ENCODE data around the gene TATDN2. TPM values are rescaled to one million over a fixed set of nuclear protein-coding genes. Genes with fewer than 3 reads are reported as not detected.

TATDN2 gene
- total RNA-seq, 1 experiment from 2014 or later, result 14.1 TPM

DNA sequence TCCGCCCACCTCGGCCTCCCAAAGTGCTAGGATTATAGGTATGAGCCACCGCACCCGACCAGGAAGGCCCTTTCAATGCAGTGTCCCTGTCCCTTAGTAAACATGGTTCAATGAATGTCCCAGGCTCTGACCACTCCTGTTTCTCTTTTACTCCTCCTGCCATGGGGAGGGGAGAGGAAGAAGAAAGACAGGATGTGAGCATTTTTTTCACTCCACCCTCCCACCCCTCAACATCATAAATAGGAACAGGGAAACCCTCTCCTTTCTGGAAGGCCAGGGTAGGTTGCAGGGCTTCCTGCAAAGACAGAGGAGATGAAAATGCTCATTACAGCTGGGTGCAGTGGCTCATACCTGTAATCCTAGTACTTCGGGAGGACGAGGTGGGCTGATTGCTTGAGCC, 7.5 kb upstream of the TATDN2 start:
- H3F3A ChIP-seq (ENCODE audit: low read length, unreplicated experiment), result no peaks in the 10 kb centered on the region
- H4K20me1 ChIP-seq (ENCODE audit: low read length), result no peaks in the 10 kb centered on the region
- H3K9me2 ChIP-seq (replicated peaks; ENCODE audit: low read length), result no peaks in the 10 kb centered on the region
- DNase-seq (no peak), ATAC-seq (no peak)
- no TSS peak for BruUV-seq (replicated peaks)
- no peak overlapping the region for H3K4me2 ChIP-seq (ENCODE audit: low read length)
- no peaks in the 10 kb centered on the region for H3K79me2 ChIP-seq (ENCODE audit: low read length)
- CTCF ChIA-PET, result no interaction called here
- H3K27ac ChIP-seq (ENCODE audit: low read length), result no peak overlapping the region
- intact Hi-C loops (cut with micrococcal nuclease), result no loop called here
- H2AFZ ChIP-seq (ENCODE audit: low read length), result no peak overlapping the region
- no peak overlapping the region for H3K4me3 ChIP-seq (ENCODE audit: low read length)
- POLR2A ChIA-PET (ENCODE audit: unreplicated experiment), result no interaction called here
- no peaks in the 10 kb centered on the region for H3K27me3 ChIP-seq (ENCODE audit: low read length)
- TF ChIP-seq EZH2 (IDR thresholded peaks at IDR 0.05; ENCODE audit: low read length, unreplicated experiment), result no peak
- TF ChIP-seq, protein P1, sequence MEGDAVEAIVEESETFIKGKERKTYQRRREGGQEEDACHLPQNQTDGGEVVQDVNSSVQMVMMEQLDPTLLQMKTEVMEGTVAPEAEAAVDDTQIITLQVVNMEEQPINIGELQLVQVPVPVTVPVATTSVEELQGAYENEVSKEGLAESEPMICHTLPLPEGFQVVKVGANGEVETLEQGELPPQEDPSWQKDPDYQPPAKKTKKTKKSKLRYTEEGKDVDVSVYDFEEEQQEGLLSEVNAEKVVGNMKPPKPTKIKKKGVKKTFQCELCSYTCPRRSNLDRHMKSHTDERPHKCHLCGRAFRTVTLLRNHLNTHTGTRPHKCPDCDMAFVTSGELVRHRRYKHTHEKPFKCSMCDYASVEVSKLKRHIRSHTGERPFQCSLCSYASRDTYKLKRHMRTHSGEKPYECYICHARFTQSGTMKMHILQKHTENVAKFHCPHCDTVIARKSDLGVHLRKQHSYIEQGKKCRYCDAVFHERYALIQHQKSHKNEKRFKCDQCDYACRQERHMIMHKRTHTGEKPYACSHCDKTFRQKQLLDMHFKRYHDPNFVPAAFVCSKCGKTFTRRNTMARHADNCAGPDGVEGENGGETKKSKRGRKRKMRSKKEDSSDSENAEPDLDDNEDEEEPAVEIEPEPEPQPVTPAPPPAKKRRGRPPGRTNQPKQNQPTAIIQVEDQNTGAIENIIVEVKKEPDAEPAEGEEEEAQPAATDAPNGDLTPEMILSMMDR (conservative IDR thresholded peaks at IDR 0.05; ENCODE audit: low read depth, low read length), result no peak
- TF ChIP-seq EZH2phosphoT487 (IDR thresholded peaks at IDR 0.05; ENCODE audit: borderline replicate concordance, low read length), result no peak
- no peak overlapping the region for H3K9ac ChIP-seq (ENCODE audit: low read length)
- no peaks in the 10 kb centered on the region for H3K4me1 ChIP-seq (ENCODE audit: insufficient read depth, low read length)
- peaks cover 21% of the 10 kb centered on the region for H3K36me3 ChIP-seq (ENCODE audit: low read depth, low read length)
- peaks cover 14% of the 10 kb centered on the region for H3K9me3 ChIP-seq (ENCODE audit: low read length)

DNA sequence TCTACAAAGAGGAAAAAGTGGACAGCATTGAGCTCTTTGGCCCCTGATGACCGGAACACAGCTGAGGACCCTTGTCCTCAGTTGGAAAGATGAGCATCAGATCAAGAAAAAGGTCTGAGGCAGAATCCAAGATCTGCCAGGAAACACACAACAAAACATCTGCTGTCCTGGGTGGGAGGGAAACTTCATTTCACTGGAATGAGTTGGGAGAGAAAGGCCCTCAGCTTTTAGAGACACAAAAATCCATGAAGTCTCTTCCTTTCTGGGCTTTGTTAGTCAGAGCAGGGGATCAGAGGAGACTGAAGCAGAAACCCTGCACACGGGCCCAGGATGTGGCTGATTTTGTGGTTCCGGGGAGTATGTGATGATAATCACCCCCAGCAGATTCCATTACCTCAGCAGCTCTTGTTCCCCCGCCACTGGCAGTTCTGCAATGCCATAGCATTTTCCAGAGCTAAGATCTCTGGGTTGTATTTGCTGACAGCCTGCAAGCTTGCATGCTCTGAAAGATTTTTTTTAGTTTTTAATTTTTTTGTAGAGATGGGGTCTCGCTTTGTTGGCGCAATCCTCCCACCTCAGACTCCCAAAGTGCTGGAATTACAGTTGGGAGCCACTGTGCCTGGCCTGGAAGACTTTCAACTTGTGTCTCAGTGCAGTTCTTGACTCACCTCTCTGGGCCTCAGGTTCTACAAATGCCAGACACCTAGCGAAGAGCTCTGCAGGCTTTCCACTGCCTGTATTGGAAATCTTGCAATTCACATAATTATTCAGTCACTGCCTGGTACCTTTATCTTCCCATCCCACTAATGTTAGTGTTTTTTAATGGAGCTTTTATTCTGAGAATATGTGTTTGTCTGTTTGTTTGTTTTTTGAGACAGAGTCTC, 5.8 kb upstream of the TATDN2 start:
- no TSS peak for BruUV-seq (replicated peaks)
- Histone ChIP-seq H2AFZ (ENCODE audit: low read length) (no peak overlapping the region), H3F3A (ENCODE audit: low read length, unreplicated experiment) (no peaks in the 10 kb centered on the region), H3K4me2 (ENCODE audit: low read length) (no peak overlapping the region), H3K27me3 (ENCODE audit: low read length) (no peaks in the 10 kb centered on the region), H3K9me3 (ENCODE audit: low read length) (peaks cover 19% of the 10 kb centered on the region), H3K4me1 (ENCODE audit: insufficient read depth, low read length) (no peaks in the 10 kb centered on the region), H3K79me2 (ENCODE audit: low read length) (no peaks in the 10 kb centered on the region), H3K9ac (ENCODE audit: low read length) (no peak overlapping the region), H3K9me2 (replicated peaks; ENCODE audit: low read length) (no peaks in the 10 kb centered on the region), H4K20me1 (ENCODE audit: low read length) (no peaks in the 10 kb centered on the region), H3K27ac (ENCODE audit: low read length) (no peak overlapping the region), H3K36me3 (ENCODE audit: low read depth, low read length) (peaks cover 19% of the 10 kb centered on the region), H3K4me3 (ENCODE audit: low read length) (no peak overlapping the region)
- TF ChIP-seq EZH2 (IDR thresholded peaks at IDR 0.05; ENCODE audit: low read length, unreplicated experiment) (no peak), EZH2phosphoT487 (IDR thresholded peaks at IDR 0.05; ENCODE audit: borderline replicate concordance, low read length) (no peak)
- TF ChIP-seq, protein P1 (conservative IDR thresholded peaks at IDR 0.05; ENCODE audit: low read depth, low read length), result no peak
- POLR2A ChIA-PET (ENCODE audit: unreplicated experiment), result no interaction called here
- intact Hi-C loops (cut with micrococcal nuclease), result no loop called here
- CTCF ChIA-PET, result no interaction called here
- ATAC-seq (no peak), DNase-seq (no peak)

DNA sequence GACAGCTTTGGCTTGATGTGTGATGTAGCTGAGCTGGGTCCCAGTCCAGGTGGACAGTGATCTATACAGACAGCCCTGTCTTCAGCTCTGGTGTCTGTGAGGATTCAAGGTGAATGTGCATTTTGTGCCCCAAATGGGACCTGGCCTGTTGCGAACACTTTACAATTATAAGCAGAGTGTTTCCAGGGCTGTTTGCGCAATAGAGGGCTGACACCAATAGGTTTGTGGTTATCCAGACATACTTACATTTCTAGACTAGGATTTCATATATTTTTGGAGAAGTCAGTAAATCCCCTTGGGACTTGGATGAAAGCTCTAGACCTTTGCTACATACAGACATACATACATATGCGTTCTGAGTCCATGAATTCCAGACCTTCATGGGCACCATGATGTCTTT, 4.2 kb upstream of the TATDN2 start:
- no peak overlapping the region for H3K27ac ChIP-seq (ENCODE audit: low read length)
- H3K27me3 ChIP-seq (ENCODE audit: low read length), result no peaks in the 10 kb centered on the region
- H3K4me1 ChIP-seq (ENCODE audit: insufficient read depth, low read length), result peaks cover 4% of the 10 kb centered on the region; the same call in 1 of the 2 replicates
- H3K36me3 ChIP-seq (ENCODE audit: low read depth, low read length), result peaks cover 19% of the 10 kb centered on the region
- no peak overlapping the region for H3K4me2 ChIP-seq (ENCODE audit: low read length)
- no peaks in the 10 kb centered on the region for H3F3A ChIP-seq (ENCODE audit: low read length, unreplicated experiment)
- peaks cover 19% of the 10 kb centered on the region for H3K9me3 ChIP-seq (ENCODE audit: low read length)
- H4K20me1 ChIP-seq (ENCODE audit: low read length), result no peaks in the 10 kb centered on the region
- ChIA-PET CTCF (no interaction called here), POLR2A (ENCODE audit: unreplicated experiment) (no interaction called here)
- no peak for DNase-seq
- no peak for ATAC-seq
- no TSS peak for BruUV-seq (replicated peaks)
- intact Hi-C loops (cut with micrococcal nuclease), result no loop called here
- no peak for TF ChIP-seq EZH2 (IDR thresholded peaks at IDR 0.05; ENCODE audit: low read length, unreplicated experiment)
- TF ChIP-seq, protein P1 (conservative IDR thresholded peaks at IDR 0.05; ENCODE audit: low read depth, low read length), result no peak
- H3K4me3 ChIP-seq (ENCODE audit: low read length), result no peak overlapping the region
- H3K9ac ChIP-seq (ENCODE audit: low read length), result no peak overlapping the region
- peaks cover 6% of the 10 kb centered on the region for H3K79me2 ChIP-seq (ENCODE audit: low read length)
- no peaks in the 10 kb centered on the region for H3K9me2 ChIP-seq (replicated peaks; ENCODE audit: low read length)
- no peak overlapping the region for H2AFZ ChIP-seq (ENCODE audit: low read length)

Data from PC-3 (cell line).